Measurements from ENCODE around the gene AOC3.

Gene AOC3

DNA sequence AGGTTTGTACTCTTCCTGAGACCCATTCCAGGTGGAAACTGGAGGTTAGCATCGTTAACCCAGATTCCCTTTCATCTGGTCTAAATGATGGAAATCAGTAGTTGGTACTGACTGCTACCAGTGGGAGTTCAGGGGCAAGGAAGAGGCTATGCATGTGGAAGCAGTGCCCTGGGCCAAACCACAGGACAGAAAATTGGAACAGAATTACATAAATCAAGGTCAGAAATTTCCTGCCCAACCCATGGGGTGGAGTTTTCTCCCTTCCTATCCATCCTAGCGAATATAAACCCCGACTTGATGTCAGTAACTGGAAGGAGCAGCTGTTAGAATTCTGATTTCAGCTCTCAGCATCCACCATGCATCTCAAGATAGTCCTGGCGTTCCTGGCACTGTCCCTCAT is 6.7 kb upstream of the AOC3 start, which contains the start of gene AOC2:
Gene AOC2 (plus strand): TSS at position 310 of the 400 bp plus-strand sequence. CDS start 47 bp downstream, at position 357.
- no peak for DNase-seq (ENCODE audit: low read depth)
- no peak within 1 kb of the TSS for H3K4me3 ChIP-seq (ENCODE audit: low read depth, low read length)
- TF ChIP-seq, protein P1, sequence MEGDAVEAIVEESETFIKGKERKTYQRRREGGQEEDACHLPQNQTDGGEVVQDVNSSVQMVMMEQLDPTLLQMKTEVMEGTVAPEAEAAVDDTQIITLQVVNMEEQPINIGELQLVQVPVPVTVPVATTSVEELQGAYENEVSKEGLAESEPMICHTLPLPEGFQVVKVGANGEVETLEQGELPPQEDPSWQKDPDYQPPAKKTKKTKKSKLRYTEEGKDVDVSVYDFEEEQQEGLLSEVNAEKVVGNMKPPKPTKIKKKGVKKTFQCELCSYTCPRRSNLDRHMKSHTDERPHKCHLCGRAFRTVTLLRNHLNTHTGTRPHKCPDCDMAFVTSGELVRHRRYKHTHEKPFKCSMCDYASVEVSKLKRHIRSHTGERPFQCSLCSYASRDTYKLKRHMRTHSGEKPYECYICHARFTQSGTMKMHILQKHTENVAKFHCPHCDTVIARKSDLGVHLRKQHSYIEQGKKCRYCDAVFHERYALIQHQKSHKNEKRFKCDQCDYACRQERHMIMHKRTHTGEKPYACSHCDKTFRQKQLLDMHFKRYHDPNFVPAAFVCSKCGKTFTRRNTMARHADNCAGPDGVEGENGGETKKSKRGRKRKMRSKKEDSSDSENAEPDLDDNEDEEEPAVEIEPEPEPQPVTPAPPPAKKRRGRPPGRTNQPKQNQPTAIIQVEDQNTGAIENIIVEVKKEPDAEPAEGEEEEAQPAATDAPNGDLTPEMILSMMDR (IDR thresholded peaks at IDR 0.05; ENCODE audit: insufficient read depth, low read depth, low read length, missing control alignments): no peak

DNA sequence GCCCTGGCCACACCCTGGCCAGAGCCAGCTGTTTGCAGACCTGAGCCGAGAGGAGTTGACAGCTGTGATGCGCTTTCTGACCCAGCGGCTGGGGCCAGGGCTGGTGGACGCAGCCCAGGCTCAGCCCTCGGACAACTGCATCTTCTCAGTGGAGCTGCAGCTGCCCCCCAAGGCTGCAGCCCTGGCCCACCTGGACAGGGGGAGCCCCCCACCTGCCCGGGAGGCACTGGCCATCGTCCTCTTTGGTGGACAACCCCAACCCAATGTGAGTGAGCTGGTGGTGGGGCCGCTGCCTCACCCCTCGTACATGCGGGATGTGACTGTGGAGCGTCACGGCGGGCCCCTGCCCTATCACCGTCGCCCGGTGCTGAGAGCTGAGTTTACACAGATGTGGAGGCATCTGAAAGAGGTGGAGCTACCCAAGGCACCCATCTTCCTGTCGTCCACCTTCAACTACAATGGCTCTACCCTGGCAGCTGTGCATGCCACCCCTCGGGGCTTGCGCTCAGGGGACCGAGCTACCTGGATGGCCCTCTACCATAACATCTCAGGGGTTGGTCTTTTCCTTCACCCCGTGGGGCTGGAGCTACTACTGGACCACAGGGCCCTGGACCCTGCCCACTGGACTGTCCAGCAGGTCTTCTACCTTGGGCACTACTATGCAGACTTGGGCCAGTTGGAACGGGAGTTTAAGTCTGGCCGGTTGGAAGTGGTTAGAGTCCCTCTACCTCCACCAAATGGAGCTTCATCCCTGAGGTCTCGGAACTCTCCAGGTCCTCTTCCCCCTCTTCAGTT is 6.0 kb upstream of the AOC3 start:
- no peak overlapping the region for H3K4me3 ChIP-seq (ENCODE audit: low read depth, low read length)
- no peak for DNase-seq (ENCODE audit: low read depth)
- TF ChIP-seq, protein P1 (IDR thresholded peaks at IDR 0.05; ENCODE audit: insufficient read depth, low read depth, low read length, missing control alignments): no peak

DNA sequence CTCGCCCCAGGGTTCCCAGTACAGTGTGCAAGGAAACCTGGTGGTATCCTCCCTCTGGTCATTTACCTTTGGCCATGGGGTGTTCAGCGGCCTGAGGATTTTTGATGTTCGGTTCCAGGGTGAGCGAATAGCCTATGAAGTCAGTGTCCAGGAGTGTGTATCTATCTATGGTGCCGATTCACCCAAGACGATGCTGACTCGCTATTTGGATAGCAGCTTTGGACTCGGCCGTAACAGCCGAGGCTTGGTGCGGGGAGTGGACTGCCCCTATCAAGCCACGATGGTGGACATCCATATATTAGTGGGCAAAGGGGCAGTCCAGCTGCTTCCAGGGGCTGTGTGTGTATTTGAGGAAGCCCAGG is 5.5 kb upstream of the AOC3 start:
- TF ChIP-seq, protein P1 (IDR thresholded peaks at IDR 0.05; ENCODE audit: insufficient read depth, low read depth, low read length, missing control alignments): no peak
- H3K4me3 ChIP-seq (ENCODE audit: low read depth, low read length): no peak overlapping the region
- DNase-seq (ENCODE audit: low read depth): no peak

DNA sequence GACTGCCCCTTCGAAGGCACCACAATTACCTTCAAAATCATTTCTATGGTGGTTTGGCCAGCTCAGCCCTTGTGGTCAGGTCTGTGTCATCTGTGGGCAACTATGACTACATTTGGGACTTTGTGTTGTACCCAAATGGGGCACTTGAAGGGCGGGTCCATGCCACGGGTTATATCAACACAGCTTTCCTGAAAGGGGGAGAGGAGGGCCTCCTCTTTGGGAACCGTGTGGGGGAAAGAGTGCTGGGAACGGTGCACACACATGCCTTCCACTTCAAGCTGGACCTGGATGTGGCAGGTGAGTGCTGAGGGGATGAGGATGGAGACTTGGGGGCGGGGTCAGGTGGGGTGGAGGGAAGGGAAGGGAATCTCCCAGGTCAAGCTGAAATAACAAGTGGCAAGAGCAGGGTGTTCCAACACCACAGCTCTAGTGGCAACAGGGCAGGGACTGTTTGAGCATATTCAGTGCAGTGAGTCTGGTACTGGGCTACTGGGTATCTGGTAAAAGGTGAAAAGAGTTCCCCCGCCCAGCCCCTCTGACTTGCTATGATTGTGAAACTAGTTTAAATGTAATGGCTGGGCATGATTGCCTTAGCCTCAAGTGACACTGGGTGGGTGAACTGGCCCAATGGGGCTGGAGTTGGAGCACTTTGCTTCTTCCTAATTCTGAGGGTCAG is 4.9 kb upstream of the AOC3 start:
- TF ChIP-seq, protein P1 (IDR thresholded peaks at IDR 0.05; ENCODE audit: insufficient read depth, low read depth, low read length, missing control alignments): no peak
- no peak for DNase-seq (ENCODE audit: low read depth)

DNA sequence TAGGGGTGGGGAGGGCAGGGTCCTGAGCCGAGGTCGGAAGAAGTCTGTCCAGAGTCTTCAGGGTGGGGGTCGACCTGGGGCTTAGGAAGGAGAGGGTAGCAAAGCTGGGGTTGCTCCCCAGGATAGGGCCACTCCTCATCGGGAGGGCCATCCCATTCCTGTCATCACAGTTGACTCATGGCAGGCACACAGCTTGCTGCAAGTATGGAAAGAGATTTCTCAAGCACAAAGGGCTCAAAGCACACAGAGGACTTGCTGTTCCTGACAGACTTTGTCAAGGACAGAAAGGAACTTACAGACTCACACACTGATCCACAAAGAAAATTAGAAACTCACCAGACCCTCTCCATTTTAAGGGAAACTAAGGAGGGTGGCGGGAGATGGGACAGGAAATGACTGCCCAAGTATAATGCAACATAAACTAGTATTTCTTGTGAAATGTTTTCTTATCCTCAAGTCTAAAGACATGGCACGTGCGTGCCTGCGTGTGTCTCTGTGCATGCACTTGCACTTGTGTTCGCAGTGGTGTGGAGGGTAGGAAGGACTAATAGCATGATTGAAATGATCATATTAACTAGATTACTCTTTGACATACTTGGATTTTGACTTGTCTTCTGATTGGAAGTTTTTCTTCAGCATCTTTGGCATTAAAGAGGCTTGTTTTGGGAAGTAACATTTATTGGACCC is 4.3 kb upstream of the AOC3 start:
- TF ChIP-seq, protein P1 (IDR thresholded peaks at IDR 0.05; ENCODE audit: insufficient read depth, low read depth, low read length, missing control alignments): no peak
- no peak for DNase-seq (ENCODE audit: low read depth)

More for the DNA sequence above, 4.9 kb upstream of the AOC3 start:
- H3K4me3 ChIP-seq (ENCODE audit: low read depth, low read length): no peak overlapping the region

DNA sequence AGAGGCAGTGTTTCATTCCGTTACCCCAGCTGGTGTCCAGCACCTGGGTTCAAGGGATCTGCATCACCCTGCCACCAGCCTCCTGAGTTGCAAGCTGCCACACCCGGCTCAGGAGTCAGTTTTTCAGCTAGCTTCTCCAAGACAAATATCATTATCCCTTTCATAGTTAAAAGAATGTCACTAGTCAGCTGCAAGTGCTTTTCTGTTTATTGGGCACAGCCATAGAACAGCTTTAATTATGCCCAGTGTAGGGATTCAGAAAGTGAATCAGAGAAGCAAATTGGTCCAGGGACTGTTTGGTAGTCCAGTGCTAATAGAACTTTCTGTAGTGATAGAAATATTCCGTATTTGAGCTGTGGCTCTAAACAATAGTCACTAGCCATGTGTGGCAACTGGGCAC is 2.9 kb upstream of the AOC3 start:
- no peak overlapping the region for H3K4me3 ChIP-seq (ENCODE audit: low read depth, low read length)
- no peak for DNase-seq (ENCODE audit: low read depth)
- TF ChIP-seq, protein P1 (IDR thresholded peaks at IDR 0.05; ENCODE audit: insufficient read depth, low read depth, low read length, missing control alignments): no peak

More for the DNA sequence above, 4.3 kb upstream of the AOC3 start:
- no peak overlapping the region for H3K4me3 ChIP-seq (ENCODE audit: low read depth, low read length)

Data from GM12865 (cell line).